ENCODE data around the gene USP15.
A peak's percentile ranks its signal among the peaks of the same experiment; 100 is the strongest.
"Not testable (repeated sequence)": the region's sequence is repeated elsewhere in the genome, so short reads cannot be mapped to it uniquely, and the experiment has no call there.

Gene USP15

GRCh38 chr12:62429457-62429856 is 169.3 kb downstream of the USP15 start:
- no peak for DNase-seq (ENCODE audit: extremely low spot score, insufficient read length, low read depth)
- FAIRE-seq, result no peak

GRCh38 chr12:62434494-62435302 is 174.5 kb downstream of the USP15 start:
- FAIRE-seq (no peak), DNase-seq (ENCODE audit: extremely low spot score, insufficient read length, low read depth) (no peak)

- FAIRE-seq (peak; percentile 51), DNase-seq (ENCODE audit: extremely low spot score, insufficient read length, low read depth) (peak; percentile 15)
Measured at GRCh38 chr12:62435303-62436163, 175.3 kb downstream of the USP15 start.

- FAIRE-seq (no peak), DNase-seq (ENCODE audit: extremely low spot score, insufficient read length, low read depth) (no peak)
Measured at GRCh38 chr12:62436164-62436503, 175.9 kb downstream of the USP15 start.

- peak; percentile 84 for FAIRE-seq
- DNase-seq (ENCODE audit: extremely low spot score, insufficient read length, low read depth), result peak; percentile 14
Measured at GRCh38 chr12:62438098-62438692, 178.0 kb downstream of the USP15 start.

GRCh38 chr12:62446754-62447452 is 186.7 kb downstream of the USP15 start:
- no peak for DNase-seq (ENCODE audit: extremely low spot score, insufficient read length, low read depth)
- peak; percentile 18 for FAIRE-seq

- FAIRE-seq (no peak), DNase-seq (ENCODE audit: extremely low spot score, insufficient read length, low read depth) (no peak)
Measured at GRCh38 chr12:62448436-62448835, 188.2 kb downstream of the USP15 start.

GRCh38 chr12:62455429-62455828 is 195.2 kb downstream of the USP15 start:
- not testable (repeated sequence) for FAIRE-seq; DNase-seq (ENCODE audit: extremely low spot score, insufficient read length, low read depth)

GRCh38 chr12:62458626-62459025 is 198.4 kb downstream of the USP15 start:
- DNase-seq (ENCODE audit: extremely low spot score, insufficient read length, low read depth) (no peak), FAIRE-seq (no peak)

- FAIRE-seq, result no peak
- DNase-seq (ENCODE audit: extremely low spot score, insufficient read length, low read depth), result no peak
Measured at GRCh38 chr12:62459976-62460375, 199.8 kb downstream of the USP15 start.

GRCh38 chr12:62461171-62461837 is 201.1 kb downstream of the USP15 start:
- not testable (repeated sequence) for DNase-seq (ENCODE audit: extremely low spot score, insufficient read length, low read depth); FAIRE-seq

- not testable (repeated sequence) for FAIRE-seq
Measured at GRCh38 chr12:62463252-62463651, 203.0 kb downstream of the USP15 start.

More at GRCh38 chr12:62463252-62463651, 203.0 kb downstream of the USP15 start:
- not testable (repeated sequence) for DNase-seq (ENCODE audit: extremely low spot score, insufficient read length, low read depth)
